Naive thymus-derived CD4-positive, alpha-beta T cell (primary cell): ENCODE measurements around the gene KCNK16. TPM values are rescaled to one million over a fixed set of nuclear protein-coding genes. Genes with fewer than 3 reads are reported as not detected.

Experiments used
- ATAC-seq: fragments of 150-1000 bp; cut with Tn5 transposase; 2 replicates; pipeline ENCODE4 v1.10.0; 2021; ENCODE audit warnings: mild to moderate bottlenecking, moderate library complexity
- CTCF ChIA-PET: fragments of 350-600 bp; sonication (Branson Sonifier 250); formaldehyde crosslinking; loops from one replicate; lab custom pipeline; 2021; ENCODE audit warnings: antibody characterized with exemption; lab: Charles Lee
- POLR2A ChIA-PET: fragments of 350-600 bp; sonication (Branson Sonifier 250); formaldehyde crosslinking; loops from one replicate; lab custom pipeline; 2021; ENCODE audit warnings: antibody characterized with exemption, inconsistent platforms; lab: Charles Lee
- DNase-seq, 9 donors: peaks; one replicate each; pipeline versions ENCODE4 v3.0.0 to v3.0.0-alpha.2; 2020 to 2022; ENCODE audit warnings: mixed read lengths in 1 of 9
- H3K27ac ChIP-seq: one replicate; pipeline ENCODE4 v1.7.0; 2013; ENCODE audit warnings: mild to moderate bottlenecking, low read depth, low read length, moderate library complexity
- H3K27me3 ChIP-seq, 2 donors: one replicate each; pipeline ENCODE4 v1.7.0; 2013; ENCODE audit warnings: low read length in 2 of 2, mild to moderate bottlenecking in 2 of 2, moderate library complexity in 2 of 2; ENCODE audit not compliant: control insufficient read depth in 2 of 2, insufficient read depth in 2 of 2
- H3K36me3 ChIP-seq, 3 experiments: 1 replicate in 2 of 3; 2 replicates in 1 of 3; pipeline ENCODE4 v1.7.0; 2013; ENCODE audit warnings: low read length in 3 of 3, mild to moderate bottlenecking in 3 of 3, moderate library complexity in 1 of 3; ENCODE audit not compliant: insufficient read depth in 3 of 3, control insufficient read depth in 2 of 3
- H3K4me1 ChIP-seq, 2 donors: one replicate each; pipeline ENCODE4 v1.7.0; 2013; ENCODE audit warnings: low read length in 2 of 2, mild to moderate bottlenecking in 2 of 2, moderate library complexity in 1 of 2; ENCODE audit not compliant: control insufficient read depth in 2 of 2, insufficient read depth in 2 of 2
- H3K4me3 ChIP-seq: 2 replicates; pipeline ENCODE4 v1.7.0; 2013; ENCODE audit warnings: mild to moderate bottlenecking, low read length
- H3K9me3 ChIP-seq, 3 experiments: 1 replicate in 2 of 3; 2 replicates in 1 of 3; pipeline ENCODE4 v1.7.0; 2013; ENCODE audit warnings: low read length in 3 of 3; ENCODE audit not compliant: control insufficient read depth in 2 of 3
- H3K27ac Mint-ChIP-seq, 9 donors: one replicate each; pipeline ENCODE4 v1.8.0; 2020 to 2022; ENCODE audit warnings: mixed read lengths in 9 of 9, mild to moderate bottlenecking in 8 of 9, moderate library complexity in 5 of 9, inconsistent platforms in 2 of 9
- H3K27me3 Mint-ChIP-seq, 5 donors: one replicate each; pipeline ENCODE4 v1.8.0; 2021 to 2022; ENCODE audit warnings: mixed read lengths in 5 of 5, mild to moderate bottlenecking in 1 of 5
- H3K36me3 Mint-ChIP-seq, 5 donors: one replicate each; pipeline ENCODE4 v1.8.0; 2020 to 2022; ENCODE audit warnings: mixed read lengths in 5 of 5, mild to moderate bottlenecking in 3 of 5, inconsistent platforms in 1 of 5
- H3K4me1 Mint-ChIP-seq, 7 donors: one replicate each; pipeline ENCODE4 v1.8.0; 2020 to 2022; ENCODE audit warnings: mixed read lengths in 7 of 7, mild to moderate bottlenecking in 3 of 7, inconsistent platforms in 1 of 7
- H3K4me3 Mint-ChIP-seq, 10 donors: one replicate each; pipeline ENCODE4 v1.8.0; 2020 to 2022; ENCODE audit warnings: mild to moderate bottlenecking in 10 of 10, mixed read lengths in 10 of 10, moderate library complexity in 6 of 10, inconsistent platforms in 2 of 10
- H3K9me3 Mint-ChIP-seq, 11 donors: one replicate each; pipeline ENCODE4 v1.8.0; 2020 to 2022; ENCODE audit warnings: mixed read lengths in 11 of 11, mild to moderate bottlenecking in 4 of 11, inconsistent platforms in 1 of 11, moderate library complexity in 1 of 11
- intact Hi-C, 2 donors: fragments of 100-400 bp; cut with micrococcal nuclease; formaldehyde crosslinking; loops; one replicate each; pipeline ENCODE4 v1.15.1; 2023
- polyA plus RNA-seq, 2 donors: library from polyadenylated mRNA; unstranded; fragments of 300-500 nt; fragmentation: Illumina TruSeq; gene quantifications; one replicate each; pipeline ENCODE4 v1.2.3, GENCODE V29; 2021
- total RNA-seq, 6 experiments: library from RNA in 5 of 6; stranded (reverse) in 5 of 6; gene quantifications; 1 replicate in 5 of 6; 2 replicates in 1 of 6; pipeline ENCODE4 v1.2.3 and lab custom pipeline; 2021 to 2026

The KCNK16 gene
- total and polyA plus RNA-seq, 7 experiments from 2014 or later = not detected

DNA sequence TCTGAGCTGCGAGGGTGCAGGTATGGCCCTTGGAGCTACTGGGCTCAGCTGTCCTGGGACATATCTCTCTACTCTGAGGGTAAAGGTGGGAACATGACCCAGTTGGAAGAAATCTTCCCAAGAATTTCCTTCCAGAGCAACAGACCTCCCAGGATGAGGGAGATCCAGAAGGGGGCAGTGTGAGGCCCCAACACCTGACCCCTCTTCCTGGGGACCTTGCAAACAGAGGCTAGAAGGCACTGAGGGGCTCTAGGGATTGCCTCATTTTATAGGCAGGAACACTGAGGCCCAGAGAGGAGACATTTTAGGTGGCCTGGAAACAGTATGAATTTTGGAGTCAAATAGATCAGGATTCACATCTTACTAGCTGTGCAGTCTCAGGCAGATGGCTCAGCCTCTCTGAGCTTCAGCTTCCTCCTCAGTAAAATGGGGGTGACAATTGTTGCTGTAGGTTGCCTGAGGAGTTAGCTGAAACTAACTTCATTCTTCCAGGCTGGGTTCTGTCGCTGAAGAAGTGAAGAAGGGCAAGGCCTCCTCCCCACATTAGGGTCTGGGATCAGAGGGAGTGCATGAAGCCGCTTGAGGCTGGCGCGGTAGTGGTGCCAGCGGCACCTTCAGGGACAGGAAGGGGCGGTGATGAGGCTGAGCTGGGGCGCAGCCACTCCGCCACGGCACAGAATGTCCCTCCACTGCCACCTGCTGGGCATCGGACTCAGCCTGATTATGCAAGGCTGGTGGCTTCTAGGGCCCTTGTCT lies 19.7 kb downstream of the KCNK16 start:
- H3K27ac Mint-ChIP-seq = peak overlapping the region in 3 of 9 donors; percentile 16 to 48 (median 18)
- POLR2A ChIA-PET = interaction anchor here (0.7 to 1.2 kb wide), 2 partner anchors 39 to 426 kb away, joined by 3 to 4 read pairs; no protein-coding TSS in a partner anchor
- no peaks in the 10 kb centered on the region for H3K36me3 Mint-ChIP-seq
- H3K9me3 ChIP-seq = no peaks in the 10 kb centered on the region
- CTCF ChIA-PET = interaction anchor here (0.7 to 3.2 kb wide), 14 partner anchors 18 to 432 kb away, joined by 3 to 26 read pairs (median 6); no protein-coding TSS in a partner anchor
- H3K27me3 ChIP-seq = no peaks in the 10 kb centered on the region
- DNase-seq = peak; percentile 60 to 86 (median 79)
- peak overlapping the region; percentile 45 for H3K4me3 ChIP-seq
- peaks cover 0 to 9% (median 4%) of the 10 kb centered on the region in 7 donors for H3K4me1 Mint-ChIP-seq
- no peak overlapping the region for H3K27ac ChIP-seq
- peaks cover 0 to 2% (median 0%) of the 10 kb centered on the region in 11 donors for H3K9me3 Mint-ChIP-seq
- no peaks in the 10 kb centered on the region for H3K36me3 ChIP-seq
- H3K4me1 ChIP-seq = no peaks in the 10 kb centered on the region
- peaks cover 0 to 6% (median 0%) of the 10 kb centered on the region in 5 donors for H3K27me3 Mint-ChIP-seq
- H3K4me3 Mint-ChIP-seq = peak overlapping the region; percentile 28 to 86 (median 76)
- intact Hi-C loops = loop anchor here (1.0 kb wide), 9 partner anchors 74 to 431 kb away; partner anchors contain the start of gene KCNK5 (in 1 of the 2)
- peak; percentile 94 for ATAC-seq

DNA sequence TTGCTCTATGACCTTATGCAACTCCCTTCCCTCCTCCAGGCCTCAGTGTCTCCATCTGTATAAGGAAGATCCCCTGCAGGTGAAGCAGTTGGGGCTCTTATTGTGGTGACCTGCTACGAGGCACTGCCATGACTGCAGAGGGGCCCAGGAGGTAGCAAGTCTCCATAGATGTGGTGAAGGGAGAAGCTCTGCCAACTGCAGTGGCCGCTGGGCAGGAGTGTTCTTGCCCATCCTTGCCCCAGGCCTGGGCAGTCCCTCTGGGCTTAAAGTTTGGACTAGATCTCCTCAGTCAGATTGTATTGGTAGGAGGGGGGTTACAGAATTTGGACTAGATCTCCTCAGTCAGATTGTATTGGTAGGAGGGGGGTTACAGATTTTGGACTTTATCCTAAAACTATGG lies 20.5 kb downstream of the KCNK16 start:
- Histone ChIP-seq H3K4me1 (no peaks in the 10 kb centered on the region), H3K27me3 (no peaks in the 10 kb centered on the region), H3K27ac (no peak overlapping the region), H3K4me3 (no peak overlapping the region), H3K36me3 (no peaks in the 10 kb centered on the region), H3K9me3 (no peaks in the 10 kb centered on the region)
- ATAC-seq (no peak), DNase-seq (no peak)
- H3K27me3 Mint-ChIP-seq = peaks cover 0 to 6% (median 0%) of the 10 kb centered on the region in 5 donors
- H3K27ac Mint-ChIP-seq = no peak overlapping the region
- no peaks in the 10 kb centered on the region for H3K36me3 Mint-ChIP-seq
- ChIA-PET POLR2A (no interaction called here), CTCF (interaction anchor here (1.0 to 3.2 kb wide), 8 partner anchors 19 to 431 kb away, joined by 3 to 26 read pairs (median 8); no protein-coding TSS in a partner anchor)
- peak overlapping the region in 1 of 10 donors; percentile 86 for H3K4me3 Mint-ChIP-seq
- peaks cover 0 to 9% (median 4%) of the 10 kb centered on the region in 7 donors for H3K4me1 Mint-ChIP-seq
- H3K9me3 Mint-ChIP-seq = peaks cover 0 to 2% (median 0%) of the 10 kb centered on the region in 11 donors
- intact Hi-C loops = no loop called here

DNA sequence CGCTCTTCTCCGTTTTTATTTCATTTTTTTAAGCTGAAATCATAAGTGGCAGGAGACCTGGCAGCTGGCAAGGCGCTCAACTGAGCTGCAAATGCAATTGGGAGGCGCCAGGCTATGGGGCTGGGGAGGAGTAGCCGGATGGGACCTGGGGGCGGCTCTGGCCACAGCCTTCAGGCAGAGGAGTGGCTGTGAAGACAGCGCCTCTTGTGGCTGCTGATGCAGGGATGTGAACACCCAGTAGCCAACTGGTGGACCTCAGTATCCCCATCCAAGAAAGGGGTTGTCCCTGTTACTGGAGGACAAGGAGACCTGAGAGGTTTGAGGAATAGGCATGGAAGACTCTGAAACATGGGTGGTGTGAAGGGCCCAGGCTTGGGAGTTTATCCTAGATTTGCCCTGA lies 20.9 kb downstream of the KCNK16 start:
- Histone ChIP-seq H3K36me3 (no peaks in the 10 kb centered on the region), H3K4me1 (no peaks in the 10 kb centered on the region), H3K27ac (no peak overlapping the region), H3K27me3 (no peaks in the 10 kb centered on the region), H3K4me3 (no peak overlapping the region), H3K9me3 (no peaks in the 10 kb centered on the region)
- ChIA-PET CTCF (interaction anchor here (2.0 to 3.2 kb wide), 3 partner anchors 305 to 430 kb away, joined by 8 to 26 read pairs (median 19); no protein-coding TSS in a partner anchor), POLR2A (no interaction called here)
- peaks cover 0 to 2% (median 0%) of the 10 kb centered on the region in 11 donors for H3K9me3 Mint-ChIP-seq
- peaks cover 0 to 6% (median 0%) of the 10 kb centered on the region in 5 donors for H3K27me3 Mint-ChIP-seq
- no peak overlapping the region for H3K4me3 Mint-ChIP-seq
- no peak for DNase-seq
- no peaks in the 10 kb centered on the region for H3K36me3 Mint-ChIP-seq
- H3K4me1 Mint-ChIP-seq = peaks cover 0 to 9% (median 4%) of the 10 kb centered on the region in 7 donors
- no peak overlapping the region for H3K27ac Mint-ChIP-seq
- ATAC-seq = no peak
- intact Hi-C loops = no loop called here

DNA sequence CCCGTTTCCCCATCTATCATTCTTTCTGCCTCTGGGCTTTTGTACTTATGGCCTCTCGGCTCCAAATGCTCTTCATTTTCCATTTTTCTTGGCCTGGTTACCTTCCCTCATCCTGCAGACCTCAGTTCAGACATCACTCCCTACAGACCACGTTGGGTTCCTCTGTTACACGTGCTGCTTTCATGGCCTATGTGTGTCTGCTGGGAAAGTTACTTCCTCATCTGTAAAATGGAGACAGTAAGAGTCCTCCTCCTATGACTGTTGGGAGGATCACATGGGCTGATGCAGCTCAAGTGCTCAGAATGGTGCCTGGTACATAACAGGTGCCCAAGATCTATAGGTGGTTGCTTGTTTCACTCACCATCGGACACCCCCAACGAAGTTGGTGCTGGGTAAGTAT lies 21.8 kb downstream of the KCNK16 start:
- intact Hi-C loops = no loop called here
- H3K27ac Mint-ChIP-seq = peak overlapping the region in 1 of 9 donors; percentile 59

DNA sequence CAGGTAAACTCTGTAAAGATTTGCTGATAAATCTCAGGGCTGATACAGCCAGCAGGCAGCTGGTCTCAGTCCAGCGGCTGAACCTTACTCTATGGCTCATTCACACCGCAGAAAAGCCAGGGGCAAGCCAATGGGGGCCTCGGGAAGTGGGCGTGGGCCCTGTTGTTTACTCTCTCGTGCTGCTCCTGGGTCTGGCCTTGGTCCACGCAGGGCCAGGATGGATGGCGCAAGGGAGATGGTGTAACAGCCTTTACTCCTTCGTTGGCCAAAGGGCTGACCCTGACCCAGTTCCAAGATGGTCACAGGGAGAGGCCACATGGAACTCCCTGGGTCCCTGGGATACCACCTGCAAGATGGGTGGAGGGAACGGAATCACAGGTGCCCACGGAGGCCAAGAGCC lies 24.4 kb downstream of the KCNK16 start:
- Histone ChIP-seq H3K4me1 (no peaks in the 10 kb centered on the region), H3K27ac (no peak overlapping the region), H3K9me3 (no peaks in the 10 kb centered on the region), H3K36me3 (no peaks in the 10 kb centered on the region), H3K4me3 (no peak overlapping the region), H3K27me3 (no peaks in the 10 kb centered on the region)
- H3K4me1 Mint-ChIP-seq = peaks cover 0 to 8% (median 2%) of the 10 kb centered on the region in 7 donors
- DNase-seq = no peak
- H3K9me3 Mint-ChIP-seq = no peaks in the 10 kb centered on the region
- CTCF ChIA-PET = no interaction called here
- H3K4me3 Mint-ChIP-seq = no peak overlapping the region
- H3K36me3 Mint-ChIP-seq = no peaks in the 10 kb centered on the region
- H3K27ac Mint-ChIP-seq = no peak overlapping the region
- H3K27me3 Mint-ChIP-seq = peaks cover 0 to 6% (median 0%) of the 10 kb centered on the region in 5 donors
- no peak for ATAC-seq
- POLR2A ChIA-PET = no interaction called here
- intact Hi-C loops = no loop called here

More for the DNA sequence above, 21.8 kb downstream of the KCNK16 start:
- no peak overlapping the region for H3K4me3 ChIP-seq
- peaks cover 0 to 2% (median 0%) of the 10 kb centered on the region in 11 donors for H3K9me3 Mint-ChIP-seq
- H3K36me3 Mint-ChIP-seq = no peaks in the 10 kb centered on the region
- H3K36me3 ChIP-seq = no peaks in the 10 kb centered on the region
- no peaks in the 10 kb centered on the region for H3K4me1 ChIP-seq
- peaks cover 0 to 6% (median 0%) of the 10 kb centered on the region in 5 donors for H3K27me3 Mint-ChIP-seq
- ChIA-PET CTCF (no interaction called here), POLR2A (no interaction called here)
- no peak overlapping the region for H3K4me3 Mint-ChIP-seq
- ATAC-seq (no peak), DNase-seq (no peak)
- H3K4me1 Mint-ChIP-seq = peaks cover 0 to 9% (median 4%) of the 10 kb centered on the region in 7 donors
- no peaks in the 10 kb centered on the region for H3K9me3 ChIP-seq
- H3K27ac ChIP-seq = no peak overlapping the region
- H3K27me3 ChIP-seq = no peaks in the 10 kb centered on the region

DNA sequence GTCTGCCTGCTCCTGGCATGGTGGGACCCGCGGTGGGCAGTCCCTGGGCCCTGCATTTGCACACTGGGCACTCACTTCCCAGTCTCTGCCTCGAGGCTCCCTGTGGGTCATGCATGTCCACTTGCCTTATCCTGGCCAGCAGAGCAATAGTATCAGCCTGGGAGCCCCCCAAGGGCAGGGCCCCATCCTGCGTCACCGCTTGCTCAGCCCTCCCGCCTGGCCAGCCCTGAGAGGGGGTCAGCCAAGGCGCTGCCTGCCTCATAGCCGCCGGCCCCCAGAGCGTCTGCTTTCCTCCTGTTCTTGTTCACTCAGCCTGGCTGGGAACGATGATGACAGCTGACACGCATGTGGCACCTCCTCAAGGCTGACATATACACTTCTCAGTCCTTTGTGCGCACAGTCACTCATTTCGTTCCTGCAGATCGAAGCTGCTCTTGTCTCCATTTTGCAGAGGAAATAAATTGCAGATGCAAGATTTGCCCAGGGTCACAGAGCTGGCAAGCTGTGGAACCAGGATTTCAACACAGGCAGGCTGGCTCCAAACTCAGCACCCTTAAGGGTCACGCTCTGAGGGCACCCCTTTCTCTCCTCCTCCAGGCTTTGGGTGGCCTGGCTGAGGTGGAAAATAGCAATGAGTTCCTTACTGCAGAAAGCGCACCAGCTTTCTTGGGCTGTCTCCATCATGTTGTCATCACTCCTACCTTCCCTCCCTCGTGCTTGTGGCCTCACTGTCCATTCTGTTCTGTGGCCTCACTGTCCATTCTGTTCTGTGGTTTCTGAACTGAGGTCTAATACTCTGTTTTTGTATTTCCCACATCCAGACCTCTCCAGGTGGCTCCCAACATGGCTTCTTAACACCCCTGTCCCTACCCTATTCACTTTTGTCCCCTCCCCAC lies 25.5 kb downstream of the KCNK16 start:
- Histone ChIP-seq H3K27ac (no peak overlapping the region), H3K4me1 (no peaks in the 10 kb centered on the region), H3K27me3 (no peaks in the 10 kb centered on the region), H3K9me3 (no peaks in the 10 kb centered on the region), H3K36me3 (no peaks in the 10 kb centered on the region), H3K4me3 (no peak overlapping the region)
- Mint-ChIP-seq H3K9me3 (no peaks in the 10 kb centered on the region), H3K27me3 (peaks cover 0 to 6% (median 0%) of the 10 kb centered on the region in 5 donors), H3K27ac (no peak overlapping the region), H3K36me3 (no peaks in the 10 kb centered on the region), H3K4me3 (no peak overlapping the region), H3K4me1 (no peaks in the 10 kb centered on the region)
- ChIA-PET CTCF (no interaction called here), POLR2A (no interaction called here)
- intact Hi-C loops = no loop called here
- DNase-seq (no peak), ATAC-seq (no peak)
